HS-5 (cell line): ENCODE results near the gene KLK13.

Experiments
- DNase-seq: peaks from one replicate; pipeline ENCODE4 v3.0.0-alpha.2; 2012; ENCODE audit warnings: low read depth

KLK13 gene

GRCh38 chr19:51091895-51092873, 27.3 kb upstream of the KLK13 start:
- no peak for DNase-seq

- no peak for DNase-seq
Observed at GRCh38 chr19:51091126-51091525, 26.2 kb upstream of the KLK13 start.

DNA sequence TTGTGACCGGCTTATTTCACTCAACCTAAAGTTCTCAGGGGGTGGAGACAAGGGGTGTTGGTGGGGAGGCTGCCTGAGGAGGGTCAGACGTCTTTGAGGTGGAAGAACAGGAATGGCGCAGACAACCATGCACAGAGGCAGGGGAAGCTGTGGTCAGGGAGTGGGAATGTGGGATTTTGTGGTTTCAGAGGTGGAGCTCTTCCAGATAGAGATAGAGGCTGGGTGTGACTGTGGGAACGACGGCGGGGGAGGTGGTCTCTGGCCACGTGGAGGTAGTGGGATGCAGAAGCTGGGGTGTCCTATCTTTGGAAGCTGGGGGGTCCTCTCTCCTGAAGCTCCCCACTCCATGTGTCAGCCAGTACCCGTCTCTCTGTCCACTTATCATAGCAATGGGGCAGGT, 25.6 kb upstream of the KLK13 start:
- no peak for DNase-seq

GRCh38 chr19:51089786-51090185, 24.9 kb upstream of the KLK13 start:
- no peak for DNase-seq

DNA sequence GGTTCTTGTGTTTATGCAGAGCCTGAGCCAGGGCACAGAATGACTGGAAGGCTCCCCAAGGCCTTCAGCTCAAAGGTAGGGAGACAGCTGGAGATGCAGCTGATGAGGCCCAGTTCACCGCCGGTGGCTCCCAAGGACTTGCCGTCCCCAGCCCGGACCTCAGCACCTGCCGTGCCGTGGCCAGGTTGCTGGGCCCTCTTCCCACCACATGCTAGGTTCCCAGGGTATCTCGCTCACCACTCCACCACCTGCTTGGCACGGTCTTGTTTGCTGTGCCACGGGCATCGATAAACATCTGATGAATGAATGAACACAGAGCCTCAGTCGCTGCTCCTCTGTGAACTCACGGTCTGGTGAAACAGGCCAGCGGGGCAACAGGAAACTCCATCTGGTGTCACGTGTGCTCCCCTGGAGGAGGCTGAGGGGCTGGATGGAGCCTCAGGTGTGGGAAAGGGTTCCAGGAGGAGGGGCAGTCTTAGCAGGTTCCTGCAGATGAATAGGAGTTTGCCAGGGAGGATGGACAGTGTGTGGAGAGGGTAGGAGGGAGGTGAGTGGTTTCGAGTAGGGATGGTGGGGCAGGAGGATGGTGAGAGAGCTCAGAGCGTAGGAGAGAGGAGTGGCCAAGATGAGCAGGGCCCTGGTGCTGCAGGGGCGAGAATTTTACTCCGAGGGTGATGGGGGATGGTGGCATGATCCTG, 21.4 kb upstream of the KLK13 start:
- DNase-seq, result no peak

DNA sequence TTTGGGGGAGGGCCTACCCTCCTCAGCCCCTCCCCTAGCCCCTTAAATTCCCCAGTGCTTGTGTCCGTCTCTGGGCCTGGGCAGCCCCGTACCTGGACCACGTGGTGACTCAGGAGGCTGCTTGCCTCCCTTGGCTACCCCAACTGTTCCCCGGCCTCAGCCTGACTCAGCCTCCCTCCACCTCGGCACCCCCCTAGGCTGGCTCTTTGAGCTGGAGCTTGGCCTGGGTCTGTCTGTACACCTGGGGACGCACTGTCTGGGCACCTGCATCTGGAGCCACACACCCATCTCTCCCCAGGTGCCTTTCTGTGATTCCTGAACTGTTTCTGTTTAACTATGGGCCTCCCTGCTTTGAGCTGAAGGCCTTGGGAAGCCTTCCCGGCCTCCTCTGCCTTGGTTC, 19.6 kb upstream of the KLK13 start:
- no peak for DNase-seq

GRCh38 chr19:51083783-51084182, 18.9 kb upstream of the KLK13 start:
- no peak for DNase-seq

DNA sequence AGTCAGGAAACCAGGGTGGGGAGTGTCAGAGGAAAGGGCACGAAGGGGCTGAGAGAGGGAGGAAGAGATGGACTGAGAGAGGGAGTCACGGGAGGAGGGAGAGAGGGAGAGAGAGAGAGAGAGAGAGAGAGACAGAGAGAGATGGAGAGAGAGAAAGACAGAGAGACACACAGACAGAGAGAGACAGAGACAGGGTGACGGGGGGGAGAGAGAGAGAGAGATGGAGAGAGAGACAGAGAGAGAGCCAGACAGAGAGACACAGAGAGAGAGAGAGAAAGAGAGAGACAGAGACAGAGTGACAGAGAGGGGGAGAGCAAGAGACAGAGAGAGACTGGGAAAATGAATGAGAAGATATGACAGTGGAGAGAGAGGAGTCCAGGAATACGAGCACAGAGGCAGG, 18.3 kb upstream of the KLK13 start:
- no peak for DNase-seq

GRCh38 chr19:51082611-51083010, 17.7 kb upstream of the KLK13 start, which contains the start of gene KLK14:
KLK14 (minus strand) TSS chr19:51082887; CDS start chr19:51082614, 273 bp downstream.
- DNase-seq, result no peak

DNA sequence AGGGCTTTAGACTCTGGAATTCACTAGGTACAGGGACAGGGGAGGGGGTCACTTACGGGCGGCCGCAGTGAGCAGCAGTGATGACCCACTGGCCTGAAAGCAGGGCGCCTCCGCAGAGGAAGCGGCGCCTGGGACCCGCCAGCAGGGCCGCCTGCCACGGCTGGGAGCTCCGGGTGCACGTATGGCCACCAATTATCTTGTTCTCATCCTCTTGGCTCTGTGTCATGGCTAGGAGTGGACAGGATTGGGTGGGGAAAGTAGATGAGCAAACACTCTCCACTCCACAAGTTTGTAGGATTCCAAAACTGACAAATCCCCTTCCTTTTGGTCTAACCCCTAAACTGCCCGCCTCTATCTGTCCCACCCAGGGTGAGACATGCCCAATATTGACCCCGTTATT, 16.6 kb upstream of the KLK13 start:
- no peak for DNase-seq

DNA sequence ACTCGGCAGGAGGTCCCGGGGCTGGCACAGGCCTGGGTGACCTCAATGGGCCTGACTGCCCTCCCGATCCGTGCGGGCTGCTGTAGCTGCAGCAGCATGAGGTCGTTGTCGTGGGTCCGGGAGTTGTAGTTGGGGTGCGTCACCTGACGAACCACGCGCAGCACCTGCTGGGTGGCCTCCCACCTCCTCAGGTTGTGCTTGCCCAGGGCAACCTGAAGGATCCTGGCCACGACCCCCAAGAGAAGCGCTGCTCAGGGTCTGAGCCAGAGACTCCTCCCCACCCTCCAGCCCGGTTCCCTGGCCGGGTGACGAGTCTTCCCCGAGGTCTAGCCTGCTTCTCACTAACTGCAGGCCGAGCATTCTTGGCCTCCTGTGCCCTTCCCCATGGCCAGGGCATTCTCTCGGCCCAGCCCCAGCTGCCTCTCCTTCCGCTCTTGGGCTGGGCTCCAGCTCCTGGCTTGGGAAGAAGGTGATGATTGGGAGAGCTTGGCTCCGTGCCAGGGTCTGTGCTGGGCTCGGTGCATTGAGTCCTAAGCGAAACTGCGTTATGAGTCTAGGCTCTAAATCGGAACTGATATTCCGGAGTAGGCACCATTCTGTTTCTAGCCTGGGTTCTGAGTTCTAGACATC, 14.7 kb upstream of the KLK13 start:
- no peak for DNase-seq

DNA sequence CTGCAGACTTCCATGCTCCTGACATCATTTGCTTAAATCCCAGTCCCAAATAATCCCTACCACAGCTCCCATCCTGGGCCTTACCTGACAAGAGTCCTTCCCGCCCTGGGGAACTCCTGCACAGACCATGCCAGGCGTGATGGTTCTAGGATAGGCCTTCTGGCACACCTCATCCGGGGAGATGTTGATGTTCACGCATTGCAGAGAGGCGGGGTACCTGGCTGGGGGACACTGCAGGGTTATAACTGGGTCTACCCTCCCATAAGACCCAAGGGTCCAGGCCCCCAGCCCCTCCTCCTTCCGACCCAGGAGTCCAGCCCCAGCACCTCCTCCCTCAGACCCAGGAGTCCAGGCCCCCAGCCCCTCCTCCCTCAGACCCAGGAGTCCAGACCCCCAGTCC, 13.8 kb upstream of the KLK13 start:
- DNase-seq, result no peak

DNA sequence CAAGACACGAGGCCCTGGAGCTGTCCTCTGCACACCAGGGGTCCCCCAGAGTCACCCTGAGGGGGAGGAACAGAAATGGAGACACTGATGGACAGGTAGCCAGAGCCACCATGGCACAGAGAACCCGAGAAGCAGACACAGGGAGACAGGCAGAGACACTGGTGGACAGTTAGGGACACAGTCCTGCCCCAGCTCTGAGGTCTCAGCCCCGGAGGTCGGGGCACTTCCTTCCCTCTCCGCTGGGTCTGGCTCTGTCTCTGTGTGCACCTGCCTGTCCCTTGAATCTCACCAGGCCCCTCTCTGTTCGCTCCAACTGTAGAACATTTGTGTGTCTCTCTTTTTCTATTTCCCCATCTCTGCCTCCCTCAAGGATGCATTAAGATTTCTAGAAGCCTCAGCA, 13.2 kb upstream of the KLK13 start:
- no peak for DNase-seq

GRCh38 chr19:51076631-51077213, 11.8 kb upstream of the KLK13 start:
- no peak for DNase-seq

DNA sequence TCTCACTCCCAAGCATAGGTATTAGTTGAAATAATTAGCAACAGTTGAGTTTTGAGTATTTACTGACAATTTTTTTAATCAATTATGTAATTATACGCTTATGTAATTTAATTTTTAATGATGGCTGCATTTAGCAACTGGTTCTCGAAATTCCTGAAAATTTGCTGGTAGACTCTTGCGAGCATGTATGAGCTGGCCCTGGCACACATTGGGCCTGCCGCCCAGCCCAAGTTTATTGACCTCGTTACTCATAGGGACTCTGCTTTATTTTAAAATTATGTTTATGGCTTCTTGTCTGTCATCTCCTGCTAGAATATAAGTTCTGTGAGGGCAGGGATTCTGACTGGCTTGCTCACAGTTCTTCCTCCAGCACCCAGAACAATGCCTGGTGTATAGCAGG, 11.1 kb upstream of the KLK13 start:
- DNase-seq, result no peak

DNA sequence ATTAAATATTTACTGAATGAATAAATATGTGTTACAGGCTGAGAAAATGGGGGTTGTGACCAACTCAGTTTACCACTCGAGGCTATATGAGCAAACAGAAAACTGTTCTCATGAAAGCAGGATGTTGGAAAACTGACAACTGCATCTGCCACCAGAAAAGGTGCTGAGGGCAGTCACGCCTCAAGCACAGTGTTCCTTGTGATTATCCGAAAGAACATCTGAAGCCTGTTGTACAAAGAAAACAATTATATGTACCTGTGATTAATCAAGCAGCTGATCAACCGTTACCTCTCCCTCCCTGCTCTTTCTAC, 6.2 kb upstream of the KLK13 start:
- DNase-seq, result no peak

- DNase-seq, result no peak
Observed at GRCh38 chr19:51070334-51071094, 5.6 kb upstream of the KLK13 start.

- DNase-seq, result no peak
Observed at GRCh38 chr19:51066393-51067186, 1.7 kb upstream of the KLK13 start.

DNA sequence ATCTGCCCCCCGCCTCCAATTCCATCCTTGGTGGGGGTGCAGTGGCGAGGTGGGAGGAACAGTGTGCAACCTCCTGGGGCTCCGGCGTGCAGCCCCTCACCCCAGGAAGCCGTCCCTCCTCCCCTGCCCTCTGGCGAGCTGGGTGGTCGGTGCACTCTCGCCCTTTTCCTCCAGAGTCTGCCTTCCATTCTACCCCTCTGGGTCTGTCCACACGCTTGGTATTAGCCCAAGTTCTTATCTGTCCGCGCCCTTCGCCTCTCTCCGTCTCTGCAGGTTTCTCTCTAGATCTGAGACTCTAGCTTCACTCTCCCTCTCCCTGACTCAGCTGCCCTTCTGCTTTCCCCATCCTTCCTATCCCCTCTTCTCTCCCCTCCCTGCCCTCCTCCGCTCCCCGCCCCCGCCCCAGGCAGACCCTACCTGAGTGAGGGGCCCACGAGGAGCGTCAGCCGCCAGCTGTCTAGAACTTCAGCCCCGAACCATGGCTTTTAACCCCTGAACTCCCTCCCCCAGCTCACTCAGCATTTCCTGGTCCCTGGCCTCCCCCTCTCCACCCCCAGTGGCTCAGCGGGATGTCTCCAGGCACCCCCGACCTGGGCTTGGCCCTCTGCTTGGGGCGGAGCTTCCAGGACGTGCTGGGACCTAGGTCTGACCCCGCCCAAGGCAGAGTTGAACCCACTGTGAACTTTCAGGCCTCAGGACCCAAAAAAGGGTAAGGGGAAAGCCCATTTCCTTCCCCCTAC, 499 bp upstream of the KLK13 start:
- no peak for DNase-seq

DNA sequence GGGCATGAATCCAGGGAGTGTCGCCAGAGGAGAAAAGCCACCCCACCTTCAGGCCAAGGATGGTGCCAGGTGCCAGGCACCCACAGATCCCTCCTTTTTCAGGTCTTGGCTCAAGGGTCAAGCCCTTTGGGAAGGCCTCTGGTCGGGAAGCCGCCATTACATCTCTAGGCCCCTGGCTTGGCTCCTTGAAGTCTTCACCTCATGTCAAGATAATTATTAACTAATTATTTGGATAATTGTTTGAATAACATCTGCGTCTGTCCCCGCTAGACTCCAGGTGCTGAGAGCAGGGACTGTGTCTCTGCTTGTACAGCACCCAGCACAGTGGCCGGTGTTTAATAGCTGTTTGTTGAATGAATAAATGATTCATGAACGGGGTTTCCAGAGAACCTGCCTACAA, 1.2 kb downstream of the KLK13 start:
- DNase-seq, result no peak
